GM21723 (cell line): ENCODE results near the gene MICAL2.

Experiments
- ATAC-seq: cut with Tn5 transposase; IDR thresholded peaks from one replicate; pipeline ENCODE4 v1.9.1; 2021; ENCODE audit warnings: mild to moderate bottlenecking, moderate library complexity; ENCODE audit not compliant: unreplicated experiment

MICAL2 gene

GRCh38 chr11:12149672-12150225 lies 39.4 kb downstream of the MICAL2 start:
- peak; percentile 71 for ATAC-seq

GRCh38 chr11:12150831-12151382 lies 40.5 kb downstream of the MICAL2 start:
- ATAC-seq, result no peak

- no peak for ATAC-seq
These were observed 41.9 kb downstream of the MICAL2 start for GRCh38 chr11:12152321-12152720.

- ATAC-seq, result no peak
These were observed 44.7 kb downstream of the MICAL2 start for GRCh38 chr11:12154871-12155668.

GRCh38 chr11:12155696-12156095 lies 45.3 kb downstream of the MICAL2 start:
- no peak for ATAC-seq

GRCh38 chr11:12156301-12157140 lies 46.1 kb downstream of the MICAL2 start:
- no peak for ATAC-seq

- no peak for ATAC-seq
These were observed 46.9 kb downstream of the MICAL2 start for GRCh38 chr11:12157241-12157661.

GRCh38 chr11:12158909-12159308 lies 48.5 kb downstream of the MICAL2 start:
- no peak for ATAC-seq

- ATAC-seq, result no peak
These were observed 49.1 kb downstream of the MICAL2 start for GRCh38 chr11:12159351-12160099.

GRCh38 chr11:12160231-12160630 lies 49.8 kb downstream of the MICAL2 start:
- no peak for ATAC-seq

GRCh38 chr11:12160680-12161079 lies 50.3 kb downstream of the MICAL2 start:
- ATAC-seq, result no peak

GRCh38 chr11:12161137-12161536 lies 50.7 kb downstream of the MICAL2 start:
- no peak for ATAC-seq

GRCh38 chr11:12161603-12162350 lies 51.4 kb downstream of the MICAL2 start:
- no peak for ATAC-seq

- ATAC-seq, result no peak
These were observed 52.3 kb downstream of the MICAL2 start for GRCh38 chr11:12162652-12163051.

- no peak for ATAC-seq
These were observed 53.0 kb downstream of the MICAL2 start for GRCh38 chr11:12163181-12163941.

- no peak for ATAC-seq
These were observed 53.9 kb downstream of the MICAL2 start for GRCh38 chr11:12164061-12165014.

- no peak for ATAC-seq
These were observed 55.0 kb downstream of the MICAL2 start for GRCh38 chr11:12165237-12165875.
